ENCODE results near the gene FYB1.

DNA sequence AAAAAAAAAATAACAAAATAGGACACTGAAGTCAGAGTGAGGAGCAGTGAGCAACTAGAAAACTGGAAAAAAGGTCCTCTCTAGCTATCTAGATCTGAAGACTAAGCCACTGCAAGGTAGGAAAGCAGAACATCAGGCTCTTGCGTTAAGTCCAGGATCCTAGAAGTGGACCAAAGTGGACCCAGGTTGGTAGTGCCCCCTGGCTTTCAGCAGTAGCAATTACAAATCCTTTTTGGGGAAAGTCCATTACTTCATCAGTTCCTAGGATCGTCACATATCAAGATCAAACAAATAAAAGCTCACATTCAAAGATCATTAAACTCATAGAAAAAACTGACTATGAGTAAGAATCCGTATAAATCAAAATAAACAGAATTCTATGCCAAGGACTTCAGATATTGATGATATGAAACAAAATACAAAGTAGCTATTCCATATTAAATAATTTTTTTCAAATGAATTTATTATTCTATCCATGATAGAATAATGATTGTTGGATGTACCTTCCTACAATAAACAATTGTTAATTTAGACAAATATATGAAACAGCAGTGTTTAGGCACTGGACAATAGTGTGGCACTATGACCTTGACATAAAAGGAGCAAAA, 138.7 kb downstream of the FYB1 start:
- TF ChIP-seq, protein P1, sequence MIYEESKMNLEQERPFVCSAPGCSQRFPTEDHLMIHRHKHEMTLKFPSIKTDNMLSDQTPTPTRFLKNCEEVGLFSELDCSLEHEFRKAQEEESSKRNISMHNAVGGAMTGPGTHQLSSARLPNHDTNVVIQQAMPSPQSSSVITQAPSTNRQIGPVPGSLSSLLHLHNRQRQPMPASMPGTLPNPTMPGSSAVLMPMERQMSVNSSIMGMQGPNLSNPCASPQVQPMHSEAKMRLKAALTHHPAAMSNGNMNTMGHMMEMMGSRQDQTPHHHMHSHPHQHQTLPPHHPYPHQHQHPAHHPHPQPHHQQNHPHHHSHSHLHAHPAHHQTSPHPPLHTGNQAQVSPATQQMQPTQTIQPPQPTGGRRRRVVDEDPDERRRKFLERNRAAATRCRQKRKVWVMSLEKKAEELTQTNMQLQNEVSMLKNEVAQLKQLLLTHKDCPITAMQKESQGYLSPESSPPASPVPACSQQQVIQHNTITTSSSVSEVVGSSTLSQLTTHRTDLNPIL (CRISPR knock-in tag; IDR thresholded peaks at IDR 0.05; ENCODE audit: low read depth) = no peak
- TF ChIP-seq ZFP3 (CRISPR knock-in tag; IDR thresholded peaks at IDR 0.05) = no peak
- TF ChIP-seq RARB (CRISPR knock-in tag; IDR thresholded peaks at IDR 0.05) = no peak
- TF ChIP-seq OSR1 (CRISPR knock-in tag; IDR thresholded peaks at IDR 0.05) = no peak
- no peak for TF ChIP-seq GLIS3 (CRISPR knock-in tag; IDR thresholded peaks at IDR 0.05)
- TF ChIP-seq, protein P2, sequence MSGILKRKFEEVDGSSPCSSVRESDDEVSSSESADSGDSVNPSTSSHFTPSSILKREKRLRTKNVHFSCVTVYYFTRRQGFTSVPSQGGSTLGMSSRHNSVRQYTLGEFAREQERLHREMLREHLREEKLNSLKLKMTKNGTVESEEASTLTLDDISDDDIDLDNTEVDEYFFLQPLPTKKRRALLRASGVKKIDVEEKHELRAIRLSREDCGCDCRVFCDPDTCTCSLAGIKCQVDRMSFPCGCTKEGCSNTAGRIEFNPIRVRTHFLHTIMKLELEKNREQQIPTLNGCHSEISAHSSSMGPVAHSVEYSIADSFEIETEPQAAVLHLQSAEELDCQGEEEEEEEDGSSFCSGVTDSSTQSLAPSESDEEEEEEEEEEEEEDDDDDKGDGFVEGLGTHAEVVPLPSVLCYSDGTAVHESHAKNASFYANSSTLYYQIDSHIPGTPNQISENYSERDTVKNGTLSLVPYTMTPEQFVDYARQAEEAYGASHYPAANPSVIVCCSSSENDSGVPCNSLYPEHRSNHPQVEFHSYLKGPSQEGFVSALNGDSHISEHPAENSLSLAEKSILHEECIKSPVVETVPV (CRISPR knock-in tag; IDR thresholded peaks at IDR 0.05) = no peak
